Measurements from ENCODE around the gene DCP1A. TPM values are rescaled to one million over a fixed set of nuclear protein-coding genes. Genes with fewer than 3 reads are reported as not detected.

Gene DCP1A
- total and polyA plus RNA-seq, 2 of the 13 experiments (the other 11 are each of a cell fraction or from before 2014, with no cell fraction given), result 14.2 to 41.2 TPM

- Histone ChIP-seq H3K9me3 (ENCODE audit: low read length) (no peaks in the 10 kb centered on the region), H3K36me3 (replicated peaks in 1 of 2; ENCODE audit: control insufficient read depth in 1 of 2, insufficient read depth in 2 of 2, low read length in 2 of 2) (no peaks in the 10 kb centered on the region), H3K27me3 (ENCODE audit: control insufficient read depth in 1 of 2, insufficient read depth in 2 of 2, low read length in 2 of 2) (no peaks in the 10 kb centered on the region), H3K27ac (ENCODE audit: extremely low read length, insufficient read depth, low read length) (no peak overlapping the region), H3K79me2 (ENCODE audit: insufficient read depth, low read length) (no peaks in the 10 kb centered on the region), H4K20me1 (ENCODE audit: insufficient read depth, low read length) (no peaks in the 10 kb centered on the region), H3K4me3 (replicated peaks in 1 of 3; ENCODE audit: insufficient read depth in 1 of 3, low read depth in 2 of 3, low read length in 3 of 3) (no peak overlapping the region), H3K9ac (ENCODE audit: insufficient read depth, low read depth, low read length) (no peak overlapping the region), H3K4me2 (ENCODE audit: low read depth, low read length) (no peak overlapping the region), H2AFZ (ENCODE audit: low read length) (no peak overlapping the region), H3K4me1 (ENCODE audit: insufficient read depth, low read length) (no peaks in the 10 kb centered on the region)
- ATAC-seq, result no peak
- intact Hi-C loops (cut with micrococcal nuclease; ENCODE audit: unreplicated experiment), result loop anchor here (5.0 kb wide), 1 partner anchor 132 kb away; no protein-coding TSS in a partner anchor
- ChIA-PET CTCF (ENCODE audit: low intra/inter-chr PET ratio, low total read pairs) (no interaction called here), POLR2A (no interaction called here)
- FAIRE-seq, result no peak
- no peak for DNase-seq (ENCODE audit: low spot score)
- TF ChIP-seq POLR2G (IDR thresholded peaks at IDR 0.05; ENCODE audit: low read depth, low read length), result no peak
- no peak for TF ChIP-seq HIC2 (CRISPR knock-in tag; IDR thresholded peaks at IDR 0.05; ENCODE audit: low read depth)
- no peak for TF ChIP-seq PITX1 (CRISPR knock-in tag; IDR thresholded peaks at IDR 0.05)
- no peak for TF ChIP-seq ZNF562 (CRISPR knock-in tag; IDR thresholded peaks at IDR 0.05; ENCODE audit: borderline replicate concordance)
- no peak for TF ChIP-seq MLXIP (CRISPR knock-in tag; IDR thresholded peaks at IDR 0.05; ENCODE audit: borderline replicate concordance)
- no peak for TF ChIP-seq FOXA1 (IDR thresholded peaks at IDR 0.05)
- TF ChIP-seq FOXA1 (CRISPR knock-in tag; IDR thresholded peaks at IDR 0.05), result no peak
- no peak for TF ChIP-seq ARNT (IDR thresholded peaks at IDR 0.05)
- TF ChIP-seq HDAC2 (CRISPR knock-in tag; IDR thresholded peaks at IDR 0.05), result no peak
- no peak for TF ChIP-seq ZNF563 (CRISPR knock-in tag; IDR thresholded peaks at IDR 0.05)
- no peak for TF ChIP-seq ZNF766 (CRISPR knock-in tag; IDR thresholded peaks at IDR 0.05; ENCODE audit: borderline replicate concordance)
- TF ChIP-seq KDM2A (CRISPR knock-in tag; IDR thresholded peaks at IDR 0.05; ENCODE audit: borderline replicate concordance, low read depth), result no peak
- TF ChIP-seq KLF12 (CRISPR knock-in tag; IDR thresholded peaks at IDR 0.05; ENCODE audit: borderline replicate concordance), result no peak
- no peak for TF ChIP-seq GATA4 (IDR thresholded peaks at IDR 0.05; ENCODE audit: borderline replicate concordance, low read depth)
- TF ChIP-seq ARHGAP35 (CRISPR knock-in tag; IDR thresholded peaks at IDR 0.05; ENCODE audit: borderline replicate concordance), result no peak
- no peak for TF ChIP-seq CEBPZ (IDR thresholded peaks at IDR 0.05; ENCODE audit: low read length)
- TF ChIP-seq ZNF343 (CRISPR knock-in tag; IDR thresholded peaks at IDR 0.05), result no peak
- TF ChIP-seq STAT5B (CRISPR knock-in tag; IDR thresholded peaks at IDR 0.05), result no peak
- in situ Hi-C loops (cut with HindIII; ENCODE audit: extremely low pct_ligation_motif_present, low pct_unique_long_range_greater_than_20kb), result loop anchor here (10.0 kb wide), 2 partner anchors 115 to 335 kb away; partner anchors contain the start of gene CACNA1D
- no TSS peak for BruUV-seq (replicated peaks)
- 27% methylated on average over 1 of the region's 1 CpG for WGBS (ENCODE audit: low lambda C conversion rate)
Observed at GRCh38 chr3:53379898-53380297, 32.6 kb upstream of the DCP1A start.
